ENCODE data around the gene BRI3. TPM values are rescaled to one million over a fixed set of nuclear protein-coding genes. Genes with fewer than 3 reads are reported as not detected.

BRI3 gene
- total RNA-seq, 4 donors from 2014 or later: 11.2 to 36.2 (median 23.3) TPM

GRCh38 chr7:98240961-98241673, 40.4 kb upstream of the BRI3 start:
- no peak for DNase-seq
- H3K36me3 ChIP-seq: peaks cover 14 to 93% (median 17%) of the 10 kb centered on the region in 3 donors
- no peak overlapping the region for H3K27ac ChIP-seq

GRCh38 chr7:98241674-98242241, 39.7 kb upstream of the BRI3 start:
- Histone ChIP-seq H3K27ac (no peak overlapping the region), H3K36me3 (peaks cover 10 to 86% (median 17%) of the 10 kb centered on the region in 3 donors), H3K4me3 (no peak overlapping the region), H3K4me1 (peaks cover 0 to 15% (median 3%) of the 10 kb centered on the region in 3 donors), H3K9me3 (no peaks in the 10 kb centered on the region), H3K27me3 (no peaks in the 10 kb centered on the region)
- no peak for TF ChIP-seq CTCF (IDR thresholded peaks at IDR 0.05)
- TF ChIP-seq POLR2A (IDR thresholded peaks at IDR 0.05): no peak
- no peak for DNase-seq
- intact Hi-C loops (cut with DNase I): no loop called here
- WGBS, 2 donors: 81 to 84% methylated on average over 8 of the region's 16 CpGs

More at GRCh38 chr7:98240961-98241673, 40.4 kb upstream of the BRI3 start:
- TF ChIP-seq POLR2A (IDR thresholded peaks at IDR 0.05): no peak
- TF ChIP-seq CTCF (IDR thresholded peaks at IDR 0.05): peak in 5 of 6 experiments; percentile 34 to 55 (median 40)
- H3K9me3 ChIP-seq: no peaks in the 10 kb centered on the region
- H3K27me3 ChIP-seq: no peaks in the 10 kb centered on the region
- WGBS, 2 donors: 69% methylated on average over 5 to 11 of the region's 19 CpGs
- intact Hi-C loops (cut with DNase I): no loop called here
- no peak overlapping the region for H3K4me3 ChIP-seq
- H3K4me1 ChIP-seq: peaks cover 0 to 12% (median 3%) of the 10 kb centered on the region in 3 donors

- peaks cover 0 to 20% (median 3%) of the 10 kb centered on the region in 3 donors for H3K4me1 ChIP-seq
- TF ChIP-seq POLR2A (IDR thresholded peaks at IDR 0.05) (no peak), CTCF (IDR thresholded peaks at IDR 0.05) (no peak)
- H3K9me3 ChIP-seq: no peaks in the 10 kb centered on the region
- no peaks in the 10 kb centered on the region for H3K27me3 ChIP-seq
- intact Hi-C loops (cut with DNase I): no loop called here
- H3K4me3 ChIP-seq: no peak overlapping the region
- H3K27ac ChIP-seq: no peak overlapping the region
- DNase-seq: no peak
- 96% methylated on average over 1 of the region's 1 CpG for WGBS, 2 donors
- H3K36me3 ChIP-seq: peaks cover 9 to 82% (median 17%) of the 10 kb centered on the region in 3 donors
These were observed 39.1 kb upstream of the BRI3 start for GRCh38 chr7:98242342-98242741.

GRCh38 chr7:98242934-98243333, 38.6 kb upstream of the BRI3 start:
- DNase-seq: no peak
- WGBS, 2 donors: 80 to 90% methylated on average over 1 to 3 of the region's 4 CpGs
- peaks cover 0 to 23% (median 3%) of the 10 kb centered on the region in 3 donors for H3K4me1 ChIP-seq
- H3K27ac ChIP-seq: no peak overlapping the region
- H3K36me3 ChIP-seq: peaks cover 9 to 82% (median 12%) of the 10 kb centered on the region in 3 donors
- TF ChIP-seq POLR2A (IDR thresholded peaks at IDR 0.05) (no peak), CTCF (IDR thresholded peaks at IDR 0.05) (no peak)
- intact Hi-C loops (cut with DNase I): no loop called here
- H3K4me3 ChIP-seq: no peak overlapping the region
- H3K9me3 ChIP-seq: no peaks in the 10 kb centered on the region
- H3K27me3 ChIP-seq: no peaks in the 10 kb centered on the region

- TF ChIP-seq CTCF (IDR thresholded peaks at IDR 0.05) (no peak), POLR2A (IDR thresholded peaks at IDR 0.05) (no peak)
- Histone ChIP-seq H3K9me3 (no peaks in the 10 kb centered on the region), H3K27ac (peak overlapping the region in 1 of 4 donors; percentile 60), H3K4me3 (no peak overlapping the region), H3K4me1 (peaks cover 0 to 40% (median 6%) of the 10 kb centered on the region in 3 donors), H3K27me3 (no peaks in the 10 kb centered on the region), H3K36me3 (peaks cover 4 to 68% (median 6%) of the 10 kb centered on the region in 3 donors)
- intact Hi-C loops (cut with DNase I): no loop called here
- 100% methylated on average over 1 to 2 of the region's 14 CpGs for WGBS, 2 donors
- no peak for DNase-seq
These were observed 36.6 kb upstream of the BRI3 start for GRCh38 chr7:98244871-98245270.
